SH-SY5Y (cell line): ENCODE data around the gene TCTN3.

ENCODE experiments used
- GATA2 ChIP-seq: IDR thresholded peaks from 2 replicates; pipeline ENCODE4 v1.6.1; 2011; ENCODE audit warnings: mild to moderate bottlenecking, low read depth, low read length
- GATA3 ChIP-seq: IDR thresholded peaks from 2 replicates; pipeline ENCODE4 v1.6.1; 2011; ENCODE audit warnings: low read depth, mild to moderate bottlenecking, low read length, moderate library complexity

DNA sequence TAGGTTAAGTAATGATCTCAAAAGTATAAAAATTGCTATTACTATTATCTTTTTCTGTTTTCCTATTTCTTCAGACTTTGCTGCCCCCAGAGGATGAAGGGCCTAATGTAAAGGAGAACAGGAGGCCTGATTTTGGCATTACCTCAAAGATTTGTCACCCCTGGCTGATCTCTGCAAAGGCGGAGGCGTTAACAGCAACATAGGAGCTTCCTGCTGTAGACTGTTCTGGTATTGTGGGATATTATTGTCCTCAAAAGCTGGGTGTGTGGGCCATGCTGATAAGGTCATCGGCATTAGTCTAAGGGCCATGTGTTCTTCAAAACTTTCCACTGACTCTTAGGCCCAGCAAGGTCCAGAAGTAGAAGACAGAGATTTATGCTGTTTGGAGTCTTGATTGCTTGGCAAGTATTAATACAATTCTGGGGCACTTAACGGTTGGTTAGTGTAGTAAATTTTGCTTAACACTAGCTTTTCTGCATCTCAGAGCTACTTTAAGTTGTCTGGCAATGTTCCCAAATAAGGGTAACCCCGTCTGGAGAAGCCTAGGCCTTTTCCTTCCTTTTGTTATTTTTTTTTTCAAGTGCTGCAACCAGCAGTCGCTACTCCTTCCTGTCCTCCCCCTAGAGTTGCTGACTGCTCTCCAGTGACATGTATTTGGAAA is 48.2 kb upstream of the TCTN3 start:
- TF ChIP-seq GATA2: no peak
- TF ChIP-seq GATA3: no peak
